ENCODE results near the gene ELOVL6.
"Not testable (repeated sequence)": the region's sequence is repeated elsewhere in the genome, so short reads cannot be mapped to it uniquely, and the experiment has no call there.

ELOVL6 gene

DNA sequence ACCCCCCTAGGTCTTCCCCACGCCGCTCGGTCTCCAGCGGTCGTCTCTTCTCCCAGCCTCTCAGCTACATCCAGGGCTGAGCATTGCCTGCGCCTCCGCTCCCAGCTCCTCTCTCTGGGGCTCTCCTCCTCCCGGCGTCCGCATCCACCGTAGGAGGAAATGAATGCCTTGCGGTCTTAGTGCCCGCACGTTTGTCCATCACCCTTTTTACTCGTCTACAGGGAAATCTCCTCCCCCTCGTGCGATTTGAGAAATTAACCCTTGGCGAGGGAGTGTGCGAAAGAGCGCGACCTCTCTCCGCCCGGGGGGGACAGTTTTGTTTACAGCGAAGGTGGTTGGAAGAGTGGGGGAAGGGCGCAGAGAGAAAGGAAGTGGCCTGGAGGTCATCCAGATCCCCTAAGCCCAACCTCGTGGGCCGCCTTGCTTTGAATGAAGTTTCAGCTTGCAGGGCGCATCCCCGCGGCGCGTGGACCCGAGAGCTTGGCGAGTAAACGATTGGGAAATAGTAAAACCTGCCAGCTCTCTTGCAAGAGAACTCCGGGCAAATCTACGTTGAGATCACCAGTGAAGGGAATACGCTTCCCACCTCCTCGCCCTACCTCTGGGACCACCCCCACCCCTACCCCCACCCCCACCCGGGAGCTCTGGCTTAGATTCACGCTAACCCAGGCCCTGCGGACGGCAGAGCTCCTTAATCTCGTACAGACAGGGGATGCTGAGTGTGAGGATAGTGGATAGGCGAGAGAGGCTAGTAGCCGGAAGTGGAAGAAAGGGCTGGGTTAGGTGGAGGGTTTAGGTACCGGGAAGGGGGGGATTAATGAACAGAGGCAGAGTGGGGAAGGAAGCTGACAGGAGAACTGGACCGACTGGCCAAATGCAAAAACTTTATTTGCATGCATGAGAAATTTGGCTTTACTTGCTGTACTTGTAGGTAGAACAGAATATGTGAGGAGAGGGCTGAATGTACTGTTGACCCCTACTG is at the start of gene ELOVL6:
Gene ELOVL6 (minus strand): TSS at position 181 of the 982 bp plus-strand sequence. CDS start 280 bp downstream, outside the sequence.
- TF ChIP-seq, protein P1, sequence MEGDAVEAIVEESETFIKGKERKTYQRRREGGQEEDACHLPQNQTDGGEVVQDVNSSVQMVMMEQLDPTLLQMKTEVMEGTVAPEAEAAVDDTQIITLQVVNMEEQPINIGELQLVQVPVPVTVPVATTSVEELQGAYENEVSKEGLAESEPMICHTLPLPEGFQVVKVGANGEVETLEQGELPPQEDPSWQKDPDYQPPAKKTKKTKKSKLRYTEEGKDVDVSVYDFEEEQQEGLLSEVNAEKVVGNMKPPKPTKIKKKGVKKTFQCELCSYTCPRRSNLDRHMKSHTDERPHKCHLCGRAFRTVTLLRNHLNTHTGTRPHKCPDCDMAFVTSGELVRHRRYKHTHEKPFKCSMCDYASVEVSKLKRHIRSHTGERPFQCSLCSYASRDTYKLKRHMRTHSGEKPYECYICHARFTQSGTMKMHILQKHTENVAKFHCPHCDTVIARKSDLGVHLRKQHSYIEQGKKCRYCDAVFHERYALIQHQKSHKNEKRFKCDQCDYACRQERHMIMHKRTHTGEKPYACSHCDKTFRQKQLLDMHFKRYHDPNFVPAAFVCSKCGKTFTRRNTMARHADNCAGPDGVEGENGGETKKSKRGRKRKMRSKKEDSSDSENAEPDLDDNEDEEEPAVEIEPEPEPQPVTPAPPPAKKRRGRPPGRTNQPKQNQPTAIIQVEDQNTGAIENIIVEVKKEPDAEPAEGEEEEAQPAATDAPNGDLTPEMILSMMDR (IDR thresholded peaks at IDR 0.05; ENCODE audit: low read depth, low read length) = no peak
- peak within 1 kb of the TSS; percentile 64 for H3K4me3 ChIP-seq (ENCODE audit: low read depth, low read length)
- DNase-seq (ENCODE audit: low read depth, low spot score) = peak; percentile 78
- in situ Hi-C loops (cut with HindIII; ENCODE audit: low sequenced_read_pairs) = no loop called here

- TF ChIP-seq, protein P1 (IDR thresholded peaks at IDR 0.05; ENCODE audit: low read depth, low read length) = no peak
- no peak overlapping the region for H3K4me3 ChIP-seq (ENCODE audit: low read depth, low read length)
- no peak for DNase-seq (ENCODE audit: low read depth, low spot score)
- in situ Hi-C loops (cut with HindIII; ENCODE audit: low sequenced_read_pairs) = no loop called here
Observed at GRCh38 chr4:110248100-110248499, 49.7 kb upstream of the ELOVL6 start.

DNA sequence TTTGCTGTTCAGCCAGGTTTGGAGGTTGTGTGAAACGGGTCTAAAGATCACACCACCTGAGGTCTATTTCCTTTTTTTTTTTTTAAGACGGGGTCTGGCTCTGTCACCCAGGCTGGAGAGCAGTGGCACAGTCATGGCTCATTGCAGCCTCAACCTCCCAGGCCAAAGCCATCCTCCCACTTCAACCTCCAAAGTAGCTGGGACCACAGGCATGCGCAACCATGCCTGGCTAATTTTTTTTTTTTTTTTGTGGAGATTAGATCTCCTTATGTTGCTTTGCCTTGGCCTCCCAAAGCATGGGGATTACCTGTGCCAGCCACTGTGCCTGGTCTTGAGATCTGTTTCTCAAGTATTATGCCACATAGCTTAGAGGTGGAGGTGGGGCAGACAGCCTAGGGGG is 49.2 kb upstream of the ELOVL6 start:
- TF ChIP-seq, protein P1 (IDR thresholded peaks at IDR 0.05; ENCODE audit: low read depth, low read length) = no peak
- in situ Hi-C loops (cut with HindIII; ENCODE audit: low sequenced_read_pairs) = no loop called here
- no peak for DNase-seq (ENCODE audit: low read depth, low spot score)
- H3K4me3 ChIP-seq (ENCODE audit: low read depth, low read length) = no peak overlapping the region

- in situ Hi-C loops (cut with HindIII; ENCODE audit: low sequenced_read_pairs) = no loop called here
- TF ChIP-seq, protein P1 (IDR thresholded peaks at IDR 0.05; ENCODE audit: low read depth, low read length) = no peak
- peak; percentile 42 for DNase-seq (ENCODE audit: low read depth, low spot score)
- no peak overlapping the region for H3K4me3 ChIP-seq (ENCODE audit: low read depth, low read length)
Observed at GRCh38 chr4:110245577-110245976, 47.2 kb upstream of the ELOVL6 start.

- no peak overlapping the region for H3K4me3 ChIP-seq (ENCODE audit: low read depth, low read length)
- in situ Hi-C loops (cut with HindIII; ENCODE audit: low sequenced_read_pairs) = no loop called here
- TF ChIP-seq, protein P1 (IDR thresholded peaks at IDR 0.05; ENCODE audit: low read depth, low read length) = no peak
- DNase-seq (ENCODE audit: low read depth, low spot score) = no peak
Observed at GRCh38 chr4:110236324-110236723, 37.9 kb upstream of the ELOVL6 start.

DNA sequence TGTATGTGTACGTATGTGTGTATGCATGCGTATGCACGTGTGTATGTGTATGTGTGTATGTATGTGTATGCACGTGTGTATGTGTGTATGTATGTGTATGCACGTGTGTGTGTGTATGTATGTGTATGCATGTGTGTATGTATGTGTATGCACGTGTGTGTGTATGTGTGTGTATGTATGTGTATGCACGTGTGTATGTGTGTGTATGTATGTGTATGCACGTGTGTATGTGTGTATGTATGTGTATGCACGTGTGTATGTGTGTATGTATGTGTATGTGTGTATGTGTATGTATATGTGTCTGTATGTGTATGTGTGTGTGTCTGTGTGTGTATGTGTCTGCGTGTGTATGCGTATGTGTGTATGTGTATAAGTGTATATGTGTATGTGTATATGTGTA is 35.2 kb upstream of the ELOVL6 start:
- in situ Hi-C loops (cut with HindIII; ENCODE audit: low sequenced_read_pairs); H3K4me3 ChIP-seq (ENCODE audit: low read depth, low read length); DNase-seq (ENCODE audit: low read depth, low spot score): not testable (repeated sequence)

DNA sequence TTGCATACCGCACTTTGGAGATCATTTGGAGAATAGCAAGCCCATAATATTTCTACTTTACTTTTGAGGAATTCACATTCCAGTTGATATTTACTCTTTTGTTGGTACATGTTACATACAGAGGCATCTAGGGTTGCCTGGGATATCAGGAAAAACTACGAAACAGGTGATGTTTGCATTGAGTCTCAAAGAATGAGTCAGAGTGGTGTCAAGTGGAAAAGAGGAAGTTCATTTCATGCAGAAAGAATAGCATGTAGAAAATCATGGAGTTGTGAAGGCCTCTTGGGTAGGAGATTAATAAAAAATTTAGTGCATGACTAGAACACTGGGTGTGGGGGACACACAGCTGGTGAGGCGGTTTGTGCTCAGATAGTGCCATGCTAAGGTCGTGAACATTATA is 33.5 kb upstream of the ELOVL6 start:
- TF ChIP-seq, protein P1 (IDR thresholded peaks at IDR 0.05; ENCODE audit: low read depth, low read length) = no peak
- no peak overlapping the region for H3K4me3 ChIP-seq (ENCODE audit: low read depth, low read length)
- in situ Hi-C loops (cut with HindIII; ENCODE audit: low sequenced_read_pairs) = no loop called here
- DNase-seq (ENCODE audit: low read depth, low spot score) = no peak
